A673 (cell line): Measurements from ENCODE around the gene HSPG2.

ENCODE experiments used
- CTCF ChIP-seq: fragments of 300-800, 200-600 bp; sonication (generic); conservative IDR thresholded peaks from 2 replicates; pipeline ENCODE4 v1.5.1; 2017; ENCODE audit warnings: low read depth, mild to moderate bottlenecking, antibody characterized with exemption, low read length, moderate library complexity, mixed read lengths
- EZH2 ChIP-seq: fragments of 200-600 bp; sonication (generic); IDR thresholded peaks from 2 replicates; pipeline ENCODE4 v1.6.1; 2017; ENCODE audit warnings: borderline replicate concordance, low read depth, mild to moderate bottlenecking, mixed read lengths, antibody characterized with exemption, low read length; ENCODE audit not compliant: poor library complexity, severe bottlenecking

GRCh38 chr1:21848524-21849174, 88.5 kb downstream of the HSPG2 start:
- no peak for TF ChIP-seq CTCF
- TF ChIP-seq EZH2, result no peak
